ENCODE results near the gene P4HB. TPM values are rescaled to one million over a fixed set of nuclear protein-coding genes. Genes with fewer than 3 reads are reported as not detected.

Gene P4HB
- total RNA-seq, 1 donor from 2014 or later = 1,272 TPM

DNA sequence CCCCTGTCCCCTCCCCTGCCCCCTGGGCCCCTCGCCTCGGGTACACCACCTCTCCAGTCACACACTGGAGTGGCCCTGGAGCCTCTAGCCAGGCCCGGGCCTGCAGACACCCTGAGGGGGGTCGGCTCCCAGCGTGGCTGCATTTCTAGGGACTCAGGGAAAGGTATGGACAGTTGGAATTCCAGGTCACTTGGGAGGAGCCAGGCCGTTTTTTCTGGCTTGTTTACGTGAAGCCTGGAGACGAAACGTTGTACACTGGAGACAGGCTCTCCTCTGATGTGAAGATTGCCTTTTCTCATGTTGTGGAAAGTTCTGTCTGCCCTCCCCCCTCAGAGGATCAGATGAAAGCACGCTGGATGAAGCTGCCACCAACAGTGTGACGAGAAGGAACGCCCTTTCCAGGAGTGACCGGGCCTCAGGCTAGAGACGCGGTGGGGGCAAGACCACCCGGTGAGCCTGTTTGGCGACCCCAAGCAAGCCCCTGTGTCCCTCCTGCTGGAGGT lies 21.5 kb downstream of the P4HB start:
- DNase-seq (ENCODE audit: low read depth) = no peak
- TF ChIP-seq, protein P1, sequence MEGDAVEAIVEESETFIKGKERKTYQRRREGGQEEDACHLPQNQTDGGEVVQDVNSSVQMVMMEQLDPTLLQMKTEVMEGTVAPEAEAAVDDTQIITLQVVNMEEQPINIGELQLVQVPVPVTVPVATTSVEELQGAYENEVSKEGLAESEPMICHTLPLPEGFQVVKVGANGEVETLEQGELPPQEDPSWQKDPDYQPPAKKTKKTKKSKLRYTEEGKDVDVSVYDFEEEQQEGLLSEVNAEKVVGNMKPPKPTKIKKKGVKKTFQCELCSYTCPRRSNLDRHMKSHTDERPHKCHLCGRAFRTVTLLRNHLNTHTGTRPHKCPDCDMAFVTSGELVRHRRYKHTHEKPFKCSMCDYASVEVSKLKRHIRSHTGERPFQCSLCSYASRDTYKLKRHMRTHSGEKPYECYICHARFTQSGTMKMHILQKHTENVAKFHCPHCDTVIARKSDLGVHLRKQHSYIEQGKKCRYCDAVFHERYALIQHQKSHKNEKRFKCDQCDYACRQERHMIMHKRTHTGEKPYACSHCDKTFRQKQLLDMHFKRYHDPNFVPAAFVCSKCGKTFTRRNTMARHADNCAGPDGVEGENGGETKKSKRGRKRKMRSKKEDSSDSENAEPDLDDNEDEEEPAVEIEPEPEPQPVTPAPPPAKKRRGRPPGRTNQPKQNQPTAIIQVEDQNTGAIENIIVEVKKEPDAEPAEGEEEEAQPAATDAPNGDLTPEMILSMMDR (conservative IDR thresholded peaks at IDR 0.05; ENCODE audit: low read depth, low read length) = no peak
- no peak overlapping the region for H3K4me3 ChIP-seq (ENCODE audit: low read depth, low read length)

DNA sequence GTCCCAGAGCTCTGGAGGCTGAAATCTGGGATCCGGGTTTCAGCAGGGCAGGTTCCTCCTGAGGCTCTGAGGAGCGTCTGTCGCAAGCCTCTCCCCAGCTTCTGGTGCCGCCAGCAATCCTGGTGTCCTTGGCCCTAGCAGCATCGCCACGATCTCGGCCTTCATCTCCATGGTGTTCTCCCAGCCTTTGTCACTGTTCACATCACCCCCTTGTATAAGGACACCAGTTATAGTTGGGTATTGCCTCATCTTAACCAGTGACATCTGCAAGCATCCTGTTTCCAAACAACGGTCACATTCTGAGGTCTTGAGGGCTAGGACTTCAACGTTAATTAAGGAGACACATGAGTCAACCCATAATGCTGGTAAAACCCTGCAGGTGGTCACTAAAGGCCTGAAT lies 22.7 kb downstream of the P4HB start:
- TF ChIP-seq, protein P1 (conservative IDR thresholded peaks at IDR 0.05; ENCODE audit: low read depth, low read length) = no peak
- no peak overlapping the region for H3K4me3 ChIP-seq (ENCODE audit: low read depth, low read length)
- DNase-seq (ENCODE audit: low read depth) = no peak

DNA sequence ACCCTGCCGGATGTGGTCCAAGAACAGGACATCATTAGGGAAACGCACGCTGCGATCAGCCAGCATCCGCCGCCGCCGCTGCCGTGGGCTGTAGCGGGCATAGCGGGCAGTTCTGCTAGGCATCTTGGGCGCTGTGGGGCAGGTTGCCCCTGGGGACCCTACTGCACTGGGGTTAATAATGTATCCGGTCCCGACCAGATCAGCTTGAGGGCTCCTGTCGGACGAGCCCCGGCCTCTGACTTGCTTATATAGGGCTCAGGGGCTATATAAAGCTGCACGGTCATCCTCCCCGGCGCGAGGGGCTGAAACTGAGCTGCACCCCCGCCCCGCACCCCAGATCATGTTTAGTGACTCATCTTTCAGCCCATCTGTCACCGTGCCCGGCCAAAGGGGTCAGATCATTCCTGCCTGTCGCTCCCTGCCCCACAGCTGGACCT lies 25.5 kb downstream of the P4HB start, which contains the start of gene PPP1R27:
Gene PPP1R27 (minus strand): TSS at position 220 of the 437 bp plus-strand sequence. CDS start 97 bp downstream, at position 123.
- TF ChIP-seq, protein P1 (conservative IDR thresholded peaks at IDR 0.05; ENCODE audit: low read depth, low read length) = no peak
- DNase-seq (ENCODE audit: low read depth) = no peak
- peak within 1 kb of the TSS; percentile 89 for H3K4me3 ChIP-seq (ENCODE audit: low read depth, low read length)

DNA sequence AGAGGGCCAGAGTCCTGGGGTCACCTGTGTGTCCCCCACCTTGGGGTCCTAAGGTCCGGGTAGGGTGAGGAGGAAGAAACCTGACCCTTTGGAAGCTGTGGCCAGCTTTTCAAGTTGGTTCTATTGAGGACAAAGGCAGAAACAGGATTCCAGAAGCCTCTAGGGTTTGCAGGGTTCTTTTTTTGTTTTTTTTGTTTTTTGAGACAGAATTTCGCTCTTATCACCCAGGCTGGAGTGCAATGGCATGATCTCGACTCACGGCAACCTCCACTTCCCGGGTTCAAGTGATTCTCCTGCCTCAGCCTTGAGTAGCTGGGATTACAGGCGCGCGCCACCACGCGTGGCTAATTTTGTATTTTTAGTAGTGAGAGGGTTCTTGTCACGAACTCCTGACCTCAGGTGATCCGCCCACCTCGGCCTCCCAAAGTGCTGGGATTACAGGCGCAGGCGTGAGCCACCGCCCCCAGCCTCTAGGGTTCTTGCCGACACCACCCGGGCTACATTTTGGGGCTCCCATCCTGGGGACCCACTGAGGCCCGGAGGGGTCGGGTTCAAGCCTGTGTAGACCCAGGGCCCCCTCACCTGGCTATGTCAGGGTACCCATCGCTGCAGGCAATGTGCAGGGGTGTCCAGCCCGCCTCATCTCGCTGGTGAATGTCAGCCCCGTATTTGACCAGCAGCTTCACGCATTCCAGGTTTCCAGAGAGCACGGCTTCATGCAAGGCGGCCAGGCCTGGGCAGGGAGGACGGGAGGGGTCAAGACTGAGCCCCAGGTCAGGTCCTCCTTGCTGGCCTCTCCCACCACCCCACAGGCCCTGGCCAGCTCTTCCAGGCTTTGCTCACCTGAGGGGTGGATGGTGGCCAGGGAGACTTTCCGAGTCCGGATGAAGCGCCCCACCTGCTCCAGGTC lies 26.2 kb downstream of the P4HB start:
- TF ChIP-seq, protein P1 (conservative IDR thresholded peaks at IDR 0.05; ENCODE audit: low read depth, low read length) = no peak
- H3K4me3 ChIP-seq (ENCODE audit: low read depth, low read length) = peak overlapping the region; percentile 89
- no peak for DNase-seq (ENCODE audit: low read depth)

DNA sequence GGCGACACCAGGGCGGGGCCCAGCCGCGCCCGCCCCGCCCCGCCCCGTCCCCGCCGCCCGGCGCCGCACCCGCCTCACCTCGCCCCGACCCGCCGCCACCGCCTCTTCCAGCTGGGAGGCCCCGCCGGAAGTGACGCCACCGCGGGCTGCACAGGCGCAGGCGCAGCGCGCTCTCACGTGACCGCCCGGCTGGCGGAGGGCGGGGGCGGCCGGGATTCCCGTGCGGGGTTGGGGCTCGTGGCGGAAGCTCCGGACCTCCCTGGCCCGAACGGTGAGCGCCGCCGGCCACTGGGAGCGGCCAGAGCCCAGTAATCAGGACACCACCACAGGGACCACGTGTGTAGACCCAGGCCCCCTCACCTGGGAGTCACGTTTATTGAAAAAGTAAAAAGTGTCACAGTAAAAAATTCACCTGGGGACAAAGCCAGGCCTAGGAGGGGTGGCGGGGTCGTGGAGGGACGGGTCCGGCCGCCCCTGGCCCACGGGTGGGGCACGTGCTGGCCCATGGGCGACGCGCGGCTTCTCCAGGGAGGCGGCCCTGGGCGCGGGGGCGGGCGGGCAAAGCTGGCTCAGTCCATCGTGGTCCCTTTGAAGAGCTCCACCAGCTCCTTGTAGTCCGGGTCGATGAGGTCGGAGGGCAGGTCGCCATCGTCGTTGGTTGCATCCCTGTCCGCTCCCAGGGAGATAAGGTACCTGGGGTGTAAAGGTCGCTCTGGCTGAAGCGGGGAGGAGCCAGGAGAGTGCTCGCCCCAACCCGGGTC lies 27.0 kb downstream of the P4HB start, which contains the start of gene MCRIP1:
Gene MCRIP1 (minus strand): TSS at position 132 of the 761 bp plus-strand sequence. CDS start 8,785 bp downstream, outside the sequence.
- H3K4me3 ChIP-seq (ENCODE audit: low read depth, low read length) = peak within 1 kb of the TSS; percentile 89
- TF ChIP-seq, protein P1 (conservative IDR thresholded peaks at IDR 0.05; ENCODE audit: low read depth, low read length) = no peak
- DNase-seq (ENCODE audit: low read depth) = no peak

DNA sequence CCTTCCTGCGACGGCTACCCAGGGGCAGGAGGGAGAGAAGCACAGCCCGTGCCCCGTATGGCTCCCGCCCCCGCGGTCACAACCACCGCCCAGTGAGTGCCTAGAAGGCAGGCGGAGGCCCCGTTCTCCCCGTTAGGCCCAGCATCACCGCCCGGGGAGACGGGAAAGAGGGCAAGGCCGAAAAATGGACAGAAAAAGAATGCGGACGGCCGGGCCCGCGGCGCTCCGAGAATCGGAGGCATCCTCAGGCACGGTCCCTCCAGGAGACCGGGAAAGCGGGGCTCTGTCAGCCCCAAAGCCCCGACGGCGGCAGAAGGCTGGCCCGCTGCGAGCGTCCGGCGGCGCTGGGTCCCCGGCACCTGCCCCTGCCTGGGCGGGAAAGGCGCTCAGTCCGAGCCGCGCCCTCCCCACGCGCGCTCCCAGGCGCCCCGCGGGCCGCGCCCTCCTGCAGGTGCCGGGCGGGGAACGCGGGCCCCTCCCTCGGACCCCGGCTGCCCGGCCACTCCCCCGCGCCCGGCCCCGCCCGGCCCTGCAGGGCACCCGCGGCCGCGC lies 27.7 kb downstream of the P4HB start:
- TF ChIP-seq, protein P1 (conservative IDR thresholded peaks at IDR 0.05; ENCODE audit: low read depth, low read length) = no peak
- no peak for DNase-seq (ENCODE audit: low read depth)
- H3K4me3 ChIP-seq (ENCODE audit: low read depth, low read length) = peak overlapping the region; percentile 77

Measured in epithelial cell of proximal tubule (primary cell).